GM19397 (cell line): Measurements from ENCODE around the gene NEURL3.
"Not testable (repeated sequence)": the region's sequence is repeated elsewhere in the genome, so short reads cannot be mapped to it uniquely, and the experiment has no call there.

Experiments used
- ATAC-seq: cut with Tn5 transposase; IDR thresholded peaks from one replicate; pipeline ENCODE4 v1.9.1; 2021; ENCODE audit warnings: mild to moderate bottlenecking, moderate library complexity; ENCODE audit not compliant: unreplicated experiment

NEURL3 gene

GRCh38 chr2:96486696-96487095, 18.5 kb downstream of the NEURL3 start:
- ATAC-seq: no peak

- peak; percentile 66 for ATAC-seq
These were observed 19.2 kb downstream of the NEURL3 start for GRCh38 chr2:96485751-96486651.

GRCh38 chr2:96485350-96485749, 19.8 kb downstream of the NEURL3 start:
- no peak for ATAC-seq

- no peak for ATAC-seq
These were observed 21.1 kb downstream of the NEURL3 start for GRCh38 chr2:96484091-96484490.

GRCh38 chr2:96477458-96477857, 27.7 kb downstream of the NEURL3 start:
- no peak for ATAC-seq

- ATAC-seq: no peak
These were observed 33.4 kb downstream of the NEURL3 start for GRCh38 chr2:96471772-96472171.

- no peak for ATAC-seq
These were observed 34.5 kb downstream of the NEURL3 start for GRCh38 chr2:96470636-96471035.

- ATAC-seq: no peak
These were observed 35.0 kb downstream of the NEURL3 start for GRCh38 chr2:96470109-96470508.

- ATAC-seq: no peak
These were observed 36.3 kb downstream of the NEURL3 start for GRCh38 chr2:96468904-96469303.

- ATAC-seq: no peak
These were observed 40.5 kb downstream of the NEURL3 start for GRCh38 chr2:96464651-96465050.

GRCh38 chr2:96464061-96464460, 41.1 kb downstream of the NEURL3 start:
- no peak for ATAC-seq

GRCh38 chr2:96463119-96463518, 42.0 kb downstream of the NEURL3 start:
- no peak for ATAC-seq

GRCh38 chr2:96461616-96462015, 43.5 kb downstream of the NEURL3 start:
- not testable (repeated sequence) for ATAC-seq

- no peak for ATAC-seq
These were observed 53.1 kb downstream of the NEURL3 start for GRCh38 chr2:96452053-96452452.

- ATAC-seq: no peak
These were observed 55.5 kb downstream of the NEURL3 start for GRCh38 chr2:96449637-96450036.

GRCh38 chr2:96449174-96449573, 56.0 kb downstream of the NEURL3 start:
- ATAC-seq: no peak

- no peak for ATAC-seq
These were observed 57.4 kb downstream of the NEURL3 start for GRCh38 chr2:96447726-96448125.
